Measurements from ENCODE around the gene IGSF6.
"Not testable (repeated sequence)": the region's sequence is repeated elsewhere in the genome, so short reads cannot be mapped to it uniquely, and the experiment has no call there.

IGSF6 gene

DNA sequence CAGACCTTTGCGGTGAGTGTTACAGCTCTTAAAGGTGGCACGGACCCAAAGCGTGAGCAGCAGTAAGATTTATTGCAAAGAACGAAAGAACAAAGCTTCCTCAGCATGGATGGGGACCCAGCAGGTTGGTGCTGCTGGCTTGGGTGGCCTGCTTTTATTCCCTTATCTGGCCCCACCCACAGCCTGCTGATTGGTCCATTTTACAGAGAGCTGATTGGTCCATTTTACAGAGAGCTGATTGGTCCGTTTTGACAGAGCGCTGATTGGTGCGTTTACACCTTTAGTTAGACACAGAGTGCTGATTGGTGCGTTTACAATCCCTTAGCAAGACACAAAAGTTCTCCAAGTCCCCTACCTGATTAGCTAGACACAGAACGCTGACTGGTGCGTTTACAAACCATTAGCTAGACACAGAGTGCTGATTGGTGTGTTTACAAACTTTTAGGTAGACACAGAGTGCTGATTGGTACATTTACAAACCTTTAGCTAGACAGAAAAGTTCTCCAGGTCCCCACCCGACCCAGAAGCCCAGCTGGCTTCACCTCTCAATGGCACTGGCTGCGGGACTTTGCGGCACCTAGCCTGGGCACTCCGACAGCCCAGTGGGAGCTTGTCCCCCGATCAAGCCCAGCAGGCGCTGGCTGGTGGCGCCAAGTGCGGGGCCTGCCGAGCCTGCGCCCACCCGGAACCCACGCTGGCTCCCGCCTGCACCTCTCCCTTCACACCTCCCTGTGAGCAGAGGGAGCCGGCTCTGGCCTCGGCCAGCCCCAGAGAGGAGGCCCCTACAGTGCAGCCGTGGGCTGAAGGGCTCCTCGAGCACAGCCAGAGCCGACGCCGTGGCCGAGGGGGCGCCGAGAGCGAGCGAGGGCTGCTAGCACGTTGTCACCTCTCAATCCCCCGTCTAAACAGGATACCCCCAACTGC is 22.5 kb downstream of the IGSF6 start:
- not testable (repeated sequence) for DNase-seq (ENCODE audit: low spot score)

DNA sequence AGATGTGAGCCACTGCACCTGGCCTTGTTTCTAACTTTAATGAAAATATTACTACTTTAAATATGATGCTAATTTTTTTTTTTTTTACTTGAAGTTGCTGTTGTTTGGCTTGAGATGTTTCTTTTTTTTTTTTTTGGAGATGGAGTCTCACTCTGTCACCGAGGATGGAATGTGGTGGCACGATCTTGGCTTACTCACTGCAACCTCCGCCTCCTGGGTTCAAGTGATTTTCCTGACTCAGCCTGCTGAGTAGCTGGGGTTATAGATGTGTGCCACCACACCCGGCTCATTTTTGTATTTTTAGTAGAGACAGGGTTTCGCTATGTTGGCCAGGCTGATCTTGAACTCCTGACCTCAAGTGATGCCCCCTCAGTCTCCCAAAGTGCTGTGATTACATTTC is 23.6 kb downstream of the IGSF6 start:
- no peak for DNase-seq (ENCODE audit: low spot score)

DNA sequence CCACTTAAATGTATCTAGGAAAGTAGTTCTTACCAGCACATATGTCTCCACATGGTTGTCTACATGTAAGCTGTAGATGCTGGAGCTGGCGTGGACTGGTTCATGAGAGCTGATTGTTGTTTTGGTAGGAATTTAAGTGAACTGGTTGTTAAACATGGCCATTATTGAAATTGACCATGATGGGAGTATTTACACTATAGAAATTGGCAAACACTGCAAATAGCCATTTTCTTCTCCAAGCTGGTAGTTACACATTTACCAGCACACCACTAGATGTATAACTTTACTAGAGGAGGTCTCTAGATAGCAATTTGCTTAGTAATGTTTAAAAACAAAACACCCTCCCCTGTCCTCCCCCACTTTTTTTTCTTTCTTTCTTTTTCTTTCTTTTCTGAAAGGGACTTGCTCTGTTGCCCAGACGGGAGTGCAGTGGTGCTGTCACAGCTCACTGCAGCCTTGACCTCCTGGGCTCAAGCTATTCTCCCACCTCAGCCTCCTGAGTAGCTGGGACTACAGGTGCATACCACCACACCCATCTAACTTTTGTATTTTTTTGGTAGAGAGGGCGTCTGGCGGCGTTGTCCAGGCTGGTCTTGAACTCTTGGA is 24.2 kb downstream of the IGSF6 start:
- no peak for DNase-seq (ENCODE audit: low spot score)

DNA sequence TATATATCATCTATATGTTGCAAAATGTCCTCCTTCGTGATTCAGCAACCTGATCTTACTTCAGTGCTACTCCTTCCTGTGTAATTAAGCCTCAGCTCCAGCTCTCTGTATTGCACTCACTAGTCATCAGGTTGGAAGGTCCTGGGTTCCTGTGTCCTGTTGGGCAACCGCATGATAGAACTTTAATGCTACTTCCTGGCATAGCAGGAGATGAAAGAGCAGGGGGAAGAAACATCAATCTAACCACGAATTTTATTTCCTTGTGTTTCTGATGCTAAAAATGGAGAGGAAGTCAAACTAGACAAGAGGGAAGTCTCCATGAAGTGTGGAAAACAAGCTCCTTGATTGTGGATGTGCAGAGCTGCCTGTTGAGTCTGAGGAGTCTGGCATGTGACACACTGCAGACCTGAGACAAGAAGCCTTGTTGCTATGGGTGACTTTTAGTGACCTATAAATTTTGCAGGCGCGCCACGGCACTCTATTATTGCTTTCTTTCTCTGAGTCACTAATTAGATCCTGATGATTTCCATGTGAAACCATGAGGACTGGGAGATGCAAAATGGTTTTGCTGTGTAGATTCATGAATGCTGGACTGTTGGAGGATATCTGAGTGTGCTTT is 25.6 kb downstream of the IGSF6 start:
- DNase-seq (ENCODE audit: low spot score): peak; percentile 79

DNA sequence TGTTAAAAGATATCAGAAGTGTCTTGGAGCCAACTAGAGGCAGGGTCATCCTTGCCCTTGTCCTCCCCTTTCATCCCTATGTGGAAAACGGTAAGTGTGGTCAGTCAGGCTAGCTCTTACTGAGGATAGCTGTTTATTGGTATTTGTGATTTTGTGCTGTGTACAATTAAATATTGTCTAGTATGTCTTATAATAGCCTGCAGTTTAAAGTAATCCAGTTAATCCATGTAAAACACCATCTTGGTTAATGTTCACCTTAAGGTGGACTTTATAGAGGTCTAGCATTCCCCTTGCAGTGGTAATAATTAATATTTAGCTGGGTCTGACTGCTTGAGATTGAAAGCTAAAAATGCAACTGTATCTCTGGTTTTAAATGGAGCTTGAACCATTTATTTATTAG is 27.4 kb downstream of the IGSF6 start:
- no peak for DNase-seq (ENCODE audit: low spot score)

DNA sequence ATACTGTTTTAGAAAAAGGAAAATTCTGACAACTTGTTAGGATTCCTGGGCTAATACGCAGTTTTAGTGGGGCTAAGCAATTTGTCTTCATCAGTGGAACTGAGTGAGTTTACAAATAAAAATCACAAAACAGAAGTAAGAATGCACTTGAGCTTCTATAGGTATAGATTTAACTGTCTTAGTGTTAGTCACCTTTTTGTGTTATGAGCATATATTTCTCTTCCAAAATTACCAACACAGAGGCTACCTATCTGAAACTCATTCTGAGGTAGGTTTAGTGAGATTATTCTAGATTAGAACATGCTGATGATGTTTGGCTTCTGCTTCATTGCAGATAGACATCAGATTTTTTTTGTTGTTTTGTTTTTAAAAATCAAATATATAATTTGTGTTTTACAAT is 29.9 kb downstream of the IGSF6 start:
- DNase-seq (ENCODE audit: low spot score): no peak

DNA sequence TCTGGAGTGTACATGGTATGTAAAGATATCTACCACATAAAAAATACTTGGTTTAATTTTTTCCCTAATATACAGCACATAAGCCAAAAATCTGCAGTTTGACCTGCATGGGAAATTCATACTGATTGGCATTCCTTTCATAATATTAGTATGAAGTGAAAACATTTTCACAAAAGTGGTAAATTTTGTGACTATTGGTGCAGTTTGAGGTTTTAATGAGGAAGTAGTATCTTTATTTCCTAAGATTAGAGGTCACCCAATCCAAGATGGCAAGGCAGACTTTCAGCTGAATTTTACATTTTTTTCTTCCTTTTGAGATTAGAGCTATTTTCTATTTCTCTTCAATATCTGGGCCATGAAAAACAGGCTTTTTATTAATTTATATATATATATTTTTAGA is 31.8 kb downstream of the IGSF6 start:
- DNase-seq (ENCODE audit: low spot score): no peak

DNA sequence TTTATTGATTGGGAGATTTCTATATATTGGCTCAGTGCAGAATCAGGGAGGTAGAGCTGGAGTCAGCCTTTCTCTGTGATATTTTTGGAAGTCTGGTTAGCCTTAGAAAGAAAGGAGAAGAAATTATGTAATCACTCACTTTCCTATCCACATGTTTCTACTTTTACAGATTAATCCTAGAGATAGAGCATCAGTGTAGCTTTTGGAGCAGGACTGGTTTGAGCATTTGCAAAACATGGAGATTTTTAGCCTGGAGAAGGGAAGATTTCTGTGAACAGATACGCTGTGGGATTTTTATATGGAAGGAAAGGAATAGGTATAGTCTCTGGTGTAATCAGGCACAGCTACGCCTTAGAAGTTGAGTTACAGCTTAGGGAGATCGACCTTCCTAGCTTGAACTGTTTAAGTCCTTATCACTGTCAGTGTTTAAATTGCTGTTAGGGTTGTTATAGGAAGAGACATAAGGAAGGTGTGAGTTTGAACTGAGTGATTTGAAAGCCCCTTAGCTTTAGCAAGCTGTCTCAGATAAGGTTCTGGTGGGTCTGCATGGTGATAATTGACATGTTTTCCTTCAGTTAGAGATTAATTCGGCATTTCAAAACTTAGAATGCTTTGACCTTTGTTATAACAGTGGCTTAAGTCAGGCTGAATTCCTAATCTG is 32.5 kb downstream of the IGSF6 start:
- DNase-seq (ENCODE audit: low spot score): no peak

DNA sequence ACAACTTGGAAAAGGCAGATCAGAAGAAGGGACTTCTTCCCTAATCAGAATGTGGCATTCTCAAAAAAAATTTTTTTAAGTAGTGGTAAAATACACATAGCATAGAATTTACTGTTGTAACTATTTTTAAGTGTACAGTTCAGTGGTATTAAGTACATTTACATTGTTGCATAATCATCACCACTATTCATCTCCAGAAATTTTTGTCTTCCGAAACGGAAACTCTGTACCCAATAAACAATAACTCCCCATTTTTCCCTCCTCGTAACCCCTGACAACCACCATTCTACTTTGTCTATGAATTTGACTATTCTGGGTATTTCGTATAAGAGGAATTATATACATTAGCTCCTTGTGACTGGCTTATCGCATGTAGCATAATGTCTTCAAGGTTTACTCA is 34.1 kb downstream of the IGSF6 start:
- DNase-seq (ENCODE audit: low spot score): no peak

DNA sequence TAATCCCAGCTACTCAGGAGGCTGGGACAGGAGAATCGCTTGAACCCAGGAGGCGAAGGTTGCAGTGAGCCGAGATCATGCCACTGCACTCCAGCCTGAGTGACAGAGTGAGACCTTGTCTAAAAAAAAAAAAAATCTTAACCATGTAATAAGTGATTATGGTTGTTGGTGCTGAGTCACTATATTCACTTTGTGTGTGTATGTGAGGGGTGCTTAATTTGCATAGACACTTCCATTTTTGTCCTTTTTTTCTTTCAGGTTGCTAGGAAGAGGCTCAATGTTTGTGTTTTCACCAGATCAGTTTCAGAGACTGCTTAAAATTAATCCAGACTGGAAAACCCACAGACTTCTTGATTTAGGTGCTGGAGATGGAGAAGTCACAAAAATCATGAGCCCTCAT is 34.8 kb downstream of the IGSF6 start:
- no peak for DNase-seq (ENCODE audit: low spot score)

DNA sequence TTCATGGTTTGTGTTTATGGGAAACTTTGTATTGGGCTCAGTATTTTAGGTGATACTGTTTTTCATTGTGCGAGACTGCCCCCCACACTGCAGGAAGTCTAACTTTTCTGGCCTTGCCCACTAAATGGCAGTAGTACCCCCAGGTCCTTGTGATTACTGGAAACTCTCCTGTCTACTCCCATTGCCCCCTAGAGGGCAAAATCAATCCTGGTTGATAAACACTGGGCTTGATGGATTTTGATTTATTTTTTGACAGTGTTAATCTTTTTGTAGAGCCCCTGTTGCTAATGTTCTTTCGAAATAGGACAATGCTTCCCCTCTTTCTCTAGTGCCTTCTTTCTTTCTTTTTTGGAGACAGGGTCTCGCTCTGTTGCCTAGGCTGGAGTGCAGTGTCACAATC is 37.5 kb downstream of the IGSF6 start:
- DNase-seq (ENCODE audit: low spot score): no peak

DNA sequence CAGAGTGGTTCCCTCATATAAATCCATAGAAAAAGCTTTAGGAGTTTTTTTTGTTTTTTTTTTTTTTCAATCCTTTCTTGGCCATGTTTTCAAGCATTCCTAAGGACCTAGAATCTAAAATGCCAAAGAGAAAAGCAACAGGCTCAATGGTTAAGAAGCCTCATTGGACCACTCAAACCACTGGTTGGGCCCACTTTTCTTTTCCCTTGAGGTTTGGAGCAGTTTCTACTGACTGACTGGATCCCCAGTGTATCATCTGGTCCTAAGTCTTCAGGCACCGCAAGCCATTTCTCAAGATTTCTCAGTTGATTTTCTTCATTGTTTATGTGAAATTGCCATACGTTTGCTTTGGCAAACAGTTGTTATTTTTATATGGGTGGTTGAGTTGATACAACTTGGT is 38.6 kb downstream of the IGSF6 start:
- no peak for DNase-seq (ENCODE audit: low spot score)

DNA sequence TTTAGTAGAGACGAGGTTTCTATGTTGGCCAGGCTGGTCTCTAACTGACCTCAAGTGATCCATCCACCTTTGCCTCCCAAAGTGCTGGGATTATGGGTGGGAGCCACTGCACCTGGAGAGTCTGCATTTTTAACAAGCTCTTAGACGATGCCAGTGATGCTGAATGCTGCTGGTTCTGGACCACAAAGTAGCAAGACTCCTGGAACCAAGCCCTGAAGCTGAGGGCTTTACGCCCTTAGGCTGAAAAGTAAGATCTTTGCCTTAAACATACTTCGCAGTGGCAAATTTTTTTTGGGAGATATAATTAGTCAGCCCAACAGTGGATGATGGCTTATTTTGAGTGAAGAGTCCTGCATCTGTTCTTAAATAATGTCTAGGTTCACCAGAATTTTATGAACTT is 39.0 kb downstream of the IGSF6 start:
- no peak for DNase-seq (ENCODE audit: low spot score)

DNA sequence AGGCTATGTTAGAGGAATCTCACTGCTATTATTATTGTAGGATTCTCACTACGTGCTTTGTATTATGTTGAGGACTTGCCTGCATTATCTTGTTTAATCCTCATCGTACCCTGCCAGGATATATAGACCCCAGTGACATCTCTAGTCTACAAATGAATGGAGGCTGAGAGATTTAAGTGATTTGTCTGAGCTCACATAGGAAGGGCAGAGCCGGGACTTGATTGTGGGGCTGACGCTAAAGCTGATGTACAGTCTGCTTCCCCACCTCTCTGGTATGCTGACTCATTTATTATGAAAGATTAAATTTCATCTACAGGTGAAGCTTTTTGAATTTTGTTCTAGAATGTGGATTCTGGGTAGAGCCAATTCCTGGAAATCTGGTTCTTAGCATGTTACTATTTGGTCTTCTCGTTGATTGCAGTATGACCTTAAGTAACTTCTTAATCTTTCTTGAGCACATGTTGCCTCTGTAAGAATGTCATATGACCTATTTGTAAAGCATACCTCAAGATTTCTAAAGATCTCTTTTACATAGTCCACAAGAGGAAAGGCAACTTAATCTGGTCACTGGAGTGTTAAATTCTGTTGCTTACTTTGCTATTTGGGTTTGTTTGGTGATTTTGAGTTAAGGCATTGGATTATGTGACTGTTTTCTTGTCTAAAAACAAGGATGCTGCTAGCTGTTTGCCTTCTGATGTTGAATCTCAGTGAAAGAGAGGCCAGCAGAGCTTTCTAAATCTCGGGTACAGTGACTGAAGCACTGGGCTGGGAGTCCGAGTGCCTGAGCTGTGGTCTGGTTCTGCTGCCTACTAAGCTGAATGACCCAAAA is 40.6 kb downstream of the IGSF6 start:
- DNase-seq (ENCODE audit: low spot score): no peak

DNA sequence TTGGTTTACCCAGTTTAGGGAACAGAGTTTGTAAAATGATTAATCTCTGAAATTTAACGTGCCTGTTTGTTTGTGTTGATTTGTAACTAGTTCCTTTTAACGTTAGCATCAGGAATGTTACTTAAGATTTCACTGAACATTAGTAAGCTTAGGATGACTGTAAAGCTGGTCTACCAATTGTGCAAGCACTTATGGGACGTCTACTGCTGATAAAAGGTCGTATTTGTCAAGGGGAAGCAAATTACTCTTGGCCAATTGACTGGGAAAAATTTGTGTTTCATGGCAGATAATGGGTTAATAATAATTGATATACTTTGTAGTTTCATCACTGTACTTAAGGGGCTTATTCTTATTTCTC is 41.2 kb downstream of the IGSF6 start:
- no peak for DNase-seq (ENCODE audit: low spot score)

DNA sequence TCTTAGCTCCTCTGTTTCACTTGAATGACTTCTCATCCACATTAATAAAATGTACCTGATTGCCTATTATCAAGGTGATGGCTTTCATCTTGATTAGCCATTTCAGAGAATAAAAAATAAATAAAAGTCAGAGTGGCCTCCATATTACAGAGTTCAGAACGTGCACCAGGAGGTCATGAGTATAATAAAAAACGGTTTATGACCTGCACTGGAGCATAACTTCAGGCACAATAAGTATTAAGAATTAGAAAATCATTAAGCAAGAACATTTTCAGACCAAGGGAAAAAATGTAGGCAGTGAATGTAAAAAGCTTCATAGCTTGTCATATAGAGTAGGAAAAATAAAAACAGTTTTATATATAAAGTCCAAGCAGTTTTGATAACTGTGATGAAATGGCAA is 41.6 kb downstream of the IGSF6 start:
- no peak for DNase-seq (ENCODE audit: low spot score)

DNA sequence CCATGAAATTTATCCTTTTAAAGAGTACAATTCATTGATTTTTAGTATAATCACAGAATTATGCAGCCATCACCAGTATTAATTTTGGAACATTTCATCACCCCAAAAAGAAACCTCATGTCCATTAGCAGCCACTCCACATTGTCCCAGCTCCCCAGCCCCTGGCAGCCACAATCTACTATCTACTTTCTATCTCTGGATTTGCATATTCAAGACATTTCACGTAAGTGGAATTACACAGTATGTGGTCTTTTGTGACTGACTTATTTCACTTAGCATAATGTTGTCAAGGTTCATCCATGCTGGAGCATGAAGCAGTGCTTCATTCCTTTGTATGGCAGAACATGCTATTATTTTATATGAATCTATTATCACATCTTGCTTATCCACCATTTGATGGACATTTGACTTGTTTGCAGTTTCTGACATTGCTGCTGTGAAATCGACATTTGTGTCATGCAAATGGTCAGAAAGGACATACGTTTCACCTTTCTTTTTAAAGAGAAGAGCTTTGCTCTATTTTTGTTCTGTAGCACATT is 42.3 kb downstream of the IGSF6 start:
- DNase-seq (ENCODE audit: low spot score): no peak

DNA sequence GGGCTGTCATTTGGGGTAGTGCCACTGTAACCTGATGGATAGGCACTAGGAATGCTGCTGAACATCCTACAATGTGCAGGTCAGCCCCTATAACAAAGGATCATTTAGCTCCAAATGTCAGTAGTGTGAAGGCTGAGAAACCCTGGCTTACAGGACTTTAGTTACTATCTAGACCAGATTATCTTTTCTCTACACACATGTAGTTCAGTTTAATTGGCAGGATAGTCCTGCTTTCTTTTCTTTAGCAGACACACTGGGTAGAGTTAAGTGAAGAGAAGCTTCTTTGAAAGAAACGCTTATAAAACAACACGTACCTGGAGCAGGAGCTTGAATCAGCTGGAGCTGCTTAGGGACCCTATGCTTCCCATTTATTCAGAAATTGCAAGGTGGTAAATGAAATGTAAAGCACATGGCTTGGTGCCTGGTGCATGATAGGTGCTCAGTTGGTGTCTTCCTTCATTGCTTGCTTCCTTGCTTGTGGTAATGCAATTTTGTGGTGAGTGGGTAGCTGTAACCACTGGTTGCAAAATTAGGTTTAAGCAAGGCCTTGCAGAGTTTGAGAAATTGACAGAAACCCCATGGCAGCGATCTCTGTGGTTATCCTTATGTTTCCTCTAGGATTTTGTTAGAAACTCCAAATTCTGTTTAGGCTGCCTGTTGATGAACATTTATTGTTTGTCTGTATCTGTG is 43.6 kb downstream of the IGSF6 start:
- DNase-seq (ENCODE audit: low spot score): no peak

DNA sequence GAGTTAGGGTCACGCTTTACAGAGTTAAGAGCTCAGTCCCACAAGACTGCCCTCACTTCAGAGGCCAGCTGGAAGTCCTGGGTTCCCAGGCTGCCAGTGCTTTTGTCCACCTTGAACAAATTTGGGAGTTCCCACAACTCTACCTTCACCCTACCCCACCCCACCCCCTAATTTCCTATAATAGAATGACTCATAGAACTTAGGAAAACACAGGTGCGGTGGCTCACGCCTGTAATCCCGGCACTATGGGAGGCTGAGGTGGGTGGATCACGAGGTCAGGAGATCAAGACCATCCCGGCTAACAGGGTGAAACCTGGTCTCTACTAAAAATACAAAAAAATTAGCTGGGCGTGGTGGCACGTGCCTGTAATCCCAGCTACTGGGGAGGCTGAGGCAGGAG is 46.6 kb downstream of the IGSF6 start:
- not testable (repeated sequence) for DNase-seq (ENCODE audit: low spot score)

DNA sequence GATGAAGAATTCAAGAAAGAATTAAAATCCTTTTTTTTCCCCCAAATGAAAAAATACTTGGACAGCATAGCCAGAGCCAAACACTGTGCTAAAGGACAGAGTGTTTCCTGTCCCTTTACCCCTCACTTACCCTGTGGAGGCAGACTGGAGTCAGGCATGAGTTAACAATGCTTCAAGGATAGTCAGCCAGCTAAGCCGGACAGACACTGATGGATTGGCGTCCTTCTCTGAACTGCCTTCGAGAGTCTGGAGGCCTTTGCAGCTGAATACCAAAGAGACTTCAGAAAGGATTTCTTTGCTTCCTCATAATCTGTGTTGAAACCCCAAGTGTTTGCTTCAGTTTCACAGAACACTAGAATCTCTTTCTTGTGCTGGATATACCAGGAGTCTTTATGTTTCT is 48.5 kb downstream of the IGSF6 start:
- DNase-seq (ENCODE audit: low spot score): peak; percentile 20

DNA sequence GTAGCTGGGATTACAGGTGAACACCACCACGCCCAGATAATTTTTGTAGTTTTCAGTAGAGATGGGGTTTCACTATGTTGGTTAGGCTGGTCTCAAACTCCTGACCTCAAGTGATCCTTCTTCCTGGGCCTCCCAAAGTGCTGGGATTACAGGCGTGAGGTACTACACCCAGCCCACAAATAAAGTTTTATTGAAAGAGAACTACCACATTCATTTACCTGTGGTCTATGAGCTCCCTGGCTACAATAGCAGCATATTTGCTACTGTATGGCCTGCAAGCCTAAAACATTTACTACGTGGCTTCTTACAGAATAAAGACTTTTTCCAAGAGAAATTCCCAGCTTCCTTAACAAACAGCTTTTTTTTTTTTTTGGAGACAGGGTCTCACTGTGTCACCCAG is 49.6 kb downstream of the IGSF6 start:
- no peak for DNase-seq (ENCODE audit: low spot score)

All from AG08396 (cell line).